Activated CD4-positive, CD25-positive, alpha-beta regulatory T cell treated with anti-CD3 and anti-CD28 coated beads, Interleukin-2, amount 50 U/mL, for 24 hours (primary cell): ENCODE results near the gene MRPL41.
A peak's percentile ranks its signal among the peaks of the same experiment; 100 is the strongest.
"Not testable (repeated sequence)": the region's sequence is repeated elsewhere in the genome, so short reads cannot be mapped to it uniquely, and the experiment has no call there.

Source experiments
- ATAC-seq, 2 donors: fragments of 150-1000 bp; cut with Tn5 transposase; one replicate each; pipeline ENCODE4 v1.10.0; 2021; ENCODE audit warnings: mild to moderate bottlenecking in 1 of 2, moderate library complexity in 1 of 2

The MRPL41 gene

GRCh38 chr9:137586854-137587253 is 35.2 kb downstream of the MRPL41 start:
- no peak for ATAC-seq

GRCh38 chr9:137588311-137588710 is 36.6 kb downstream of the MRPL41 start:
- ATAC-seq, result no peak

GRCh38 chr9:137588891-137589290 is 37.2 kb downstream of the MRPL41 start:
- no peak for ATAC-seq

GRCh38 chr9:137589441-137590122 is 37.9 kb downstream of the MRPL41 start:
- peak; percentile 1 to 11 for ATAC-seq

- ATAC-seq, result peak in 1 of 2 donors; percentile 14
These were observed 38.4 kb downstream of the MRPL41 start for GRCh38 chr9:137590123-137590468.

- ATAC-seq, result peak; percentile 97
These were observed 39.0 kb downstream of the MRPL41 start, which contains the start of gene ZMYND19 for GRCh38 chr9:137590469-137591383. Gene ZMYND19 (minus strand): TSS chr9:137590512. CDS start chr9:137590263, 249 bp downstream.

GRCh38 chr9:137592767-137593166 is 41.1 kb downstream of the MRPL41 start:
- no peak for ATAC-seq

- ATAC-seq, result no peak
These were observed 41.5 kb downstream of the MRPL41 start for GRCh38 chr9:137593176-137593575.

- not testable (repeated sequence) for ATAC-seq
These were observed 44.9 kb downstream of the MRPL41 start for GRCh38 chr9:137596577-137596976.

GRCh38 chr9:137598943-137599342 is 47.3 kb downstream of the MRPL41 start:
- no peak for ATAC-seq
